ENCODE data around the gene CEP57L1.
A peak's percentile ranks its signal among the peaks of the same experiment; 100 is the strongest.

Gene CEP57L1

DNA sequence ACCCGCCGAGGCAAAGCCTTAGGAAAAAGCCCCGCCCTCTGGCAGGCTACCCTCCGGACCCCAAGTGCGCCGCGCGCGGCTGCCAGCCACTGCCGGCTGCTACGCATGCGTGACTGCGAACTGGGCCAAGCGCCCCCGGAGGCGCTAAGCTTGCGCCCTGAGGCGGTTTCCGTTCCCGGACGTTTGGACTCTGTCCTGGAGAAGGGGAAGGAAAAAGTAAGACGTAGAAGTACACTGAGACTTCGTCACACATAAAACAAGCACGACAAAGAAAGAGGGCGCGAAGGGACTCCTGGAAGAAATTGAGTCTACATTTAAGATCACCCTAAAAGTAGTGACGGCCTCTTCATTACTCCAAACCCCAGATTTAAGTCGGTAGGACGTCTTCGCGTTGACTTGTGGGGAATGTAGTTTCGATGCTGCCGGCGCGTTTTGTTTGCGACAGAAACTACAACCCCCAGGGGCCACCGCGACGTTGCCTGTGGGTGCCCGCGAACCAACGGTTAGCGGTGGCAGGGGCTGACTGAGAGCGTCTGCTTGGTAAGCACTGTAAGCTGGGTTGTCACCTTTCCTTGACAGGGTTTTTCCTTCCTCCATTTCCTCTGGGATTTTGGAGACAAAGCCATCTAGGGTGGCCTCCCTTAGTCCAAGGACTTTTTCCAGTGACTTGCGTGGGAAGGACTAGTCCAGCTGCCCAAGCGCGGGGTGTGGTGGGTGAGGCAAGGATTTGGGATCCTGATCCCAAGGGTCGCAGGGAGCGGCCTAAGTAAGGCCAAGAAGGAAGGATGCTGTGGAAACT is at the start of gene CEP57L1:
TSS of gene CEP57L1 (plus strand) at position 472 of the 799 bp plus-strand sequence. CDS start 49,715 bp downstream, outside the sequence.
- peak; percentile 95 for DNase-seq

DNA sequence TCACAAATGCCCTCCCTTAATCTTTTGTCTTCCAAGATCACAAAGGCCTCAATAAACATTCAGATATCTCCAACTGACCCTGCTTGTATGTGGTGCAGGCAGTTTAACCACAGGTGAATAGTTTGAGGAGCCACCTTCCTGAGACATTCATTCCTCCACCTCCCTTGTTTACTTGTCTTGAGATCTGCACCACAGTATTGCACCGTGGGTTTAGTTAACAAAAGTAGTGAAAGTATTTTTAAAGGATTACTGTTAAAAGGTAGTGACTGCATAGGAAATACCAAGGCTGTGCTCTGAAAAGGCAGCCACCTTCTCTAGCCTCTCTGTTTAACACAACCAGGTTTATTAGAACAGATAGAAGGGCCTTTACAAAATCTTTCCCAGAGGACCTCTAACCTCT is 47.1 kb upstream of the CEP57L1 start:
- no peak for DNase-seq

DNA sequence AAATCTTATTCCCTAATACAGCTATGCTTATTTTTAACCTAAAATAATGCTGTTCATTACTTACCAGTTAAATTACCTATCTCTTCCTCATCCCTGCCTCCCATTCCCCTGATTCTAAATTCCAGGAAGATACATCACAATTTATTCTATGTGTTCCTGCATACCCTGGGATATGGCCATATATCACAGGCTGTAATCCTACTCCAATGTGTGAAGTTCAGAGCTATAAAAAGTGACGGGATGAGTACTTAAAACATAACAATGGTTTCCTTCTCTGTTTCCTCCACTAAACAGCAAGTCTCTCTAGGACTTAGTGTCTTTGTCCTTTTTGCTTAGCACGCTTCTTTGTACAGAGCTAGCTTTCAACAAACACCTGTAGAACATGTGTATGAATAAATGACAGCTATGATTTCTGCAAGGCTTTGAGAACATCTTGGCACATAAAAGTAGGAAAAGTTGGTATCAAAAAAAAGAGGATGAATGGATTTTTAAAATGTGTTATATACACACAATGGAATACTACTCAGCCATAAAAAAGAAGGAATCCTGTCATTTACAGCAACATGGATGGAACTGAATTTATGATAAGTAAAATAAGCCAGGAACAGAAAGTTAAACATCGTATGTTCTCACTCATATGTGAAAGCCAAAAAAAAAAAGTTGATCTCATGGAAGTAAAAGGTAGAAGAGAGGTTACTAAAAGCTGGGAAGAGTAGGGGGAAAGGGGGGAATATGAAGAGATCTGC is 46.5 kb upstream of the CEP57L1 start:
- no peak for DNase-seq

DNA sequence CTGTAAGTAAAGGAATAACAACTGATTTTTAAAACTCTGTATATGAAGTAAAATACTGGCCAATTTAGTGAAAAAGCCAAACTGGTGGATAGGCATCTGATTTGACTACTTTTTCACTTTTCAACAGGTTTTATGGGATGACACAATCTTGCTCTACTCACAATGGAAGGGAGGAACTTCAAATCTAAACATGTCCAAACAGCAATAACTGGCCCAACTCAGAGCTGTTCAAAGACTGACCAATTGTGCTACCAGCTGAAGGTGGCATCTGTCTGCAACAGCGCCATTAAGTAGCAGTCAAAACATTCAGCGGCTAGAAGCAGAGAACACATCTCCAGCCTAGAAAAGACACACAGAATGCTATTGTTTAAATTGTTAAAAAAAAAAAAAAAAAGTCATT is 45.3 kb upstream of the CEP57L1 start:
- DNase-seq: no peak

DNA sequence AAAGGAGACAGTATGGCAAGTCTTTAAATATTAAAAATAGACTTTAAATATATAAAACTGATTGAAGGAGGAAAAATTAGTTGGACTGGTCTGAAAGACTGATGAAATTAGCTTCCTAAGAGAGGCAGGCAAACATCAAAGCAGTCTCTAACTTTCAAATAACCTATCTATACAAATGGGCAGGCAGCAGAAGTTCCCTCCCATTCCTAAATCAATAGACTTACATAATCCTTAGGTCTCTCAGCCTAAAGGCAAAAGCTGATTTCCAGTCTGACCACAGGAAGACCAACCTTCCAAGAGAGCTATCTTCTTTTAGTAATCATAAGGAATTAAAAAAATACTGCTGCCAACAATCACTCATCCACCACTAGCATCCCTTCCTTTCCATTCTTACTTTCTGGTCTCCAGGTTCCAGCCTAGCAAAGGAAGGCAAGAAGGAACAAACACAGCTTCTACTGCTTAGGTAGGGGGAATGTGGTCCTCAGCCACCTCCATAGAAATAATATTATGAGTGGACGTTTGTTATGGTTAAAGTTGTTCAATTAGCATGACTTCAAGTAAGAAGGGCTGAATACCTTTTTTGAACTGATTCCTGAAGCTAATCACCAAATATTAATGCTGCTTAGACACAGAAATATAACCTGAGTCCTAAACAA is 44.7 kb upstream of the CEP57L1 start:
- no peak for DNase-seq

DNA sequence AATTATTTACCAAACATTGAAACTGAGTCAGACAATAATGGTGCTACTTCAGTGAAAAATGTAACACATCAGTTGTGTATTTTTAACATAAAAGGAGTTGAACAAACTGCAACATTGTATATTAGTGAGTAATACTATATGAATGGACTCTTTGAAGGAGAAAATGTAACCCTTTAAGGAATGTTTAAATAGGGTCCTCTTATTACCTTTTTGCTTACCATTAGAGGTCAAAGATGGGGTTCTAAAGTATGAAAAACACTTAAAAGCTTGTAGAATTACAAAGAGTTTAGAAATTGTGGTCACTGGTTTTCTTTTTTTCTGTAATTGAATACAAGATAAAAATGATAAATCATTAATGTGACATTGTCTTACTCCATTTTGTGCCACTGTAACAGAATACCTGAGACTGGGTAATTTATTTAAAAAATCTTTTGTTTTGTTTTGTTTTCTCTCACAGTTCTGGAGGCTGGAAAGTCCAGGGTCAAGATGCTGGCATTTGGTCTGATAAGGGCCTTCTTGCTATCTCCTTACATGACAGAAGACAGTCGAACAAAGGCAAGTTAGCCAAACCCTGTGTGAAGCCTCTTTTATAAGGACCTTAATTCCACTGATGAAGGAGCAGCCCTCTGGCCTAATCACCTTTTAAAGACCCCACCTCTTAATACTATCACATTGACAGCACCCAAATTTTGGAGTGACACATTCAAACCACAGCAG is 43.8 kb upstream of the CEP57L1 start:
- no peak for DNase-seq

DNA sequence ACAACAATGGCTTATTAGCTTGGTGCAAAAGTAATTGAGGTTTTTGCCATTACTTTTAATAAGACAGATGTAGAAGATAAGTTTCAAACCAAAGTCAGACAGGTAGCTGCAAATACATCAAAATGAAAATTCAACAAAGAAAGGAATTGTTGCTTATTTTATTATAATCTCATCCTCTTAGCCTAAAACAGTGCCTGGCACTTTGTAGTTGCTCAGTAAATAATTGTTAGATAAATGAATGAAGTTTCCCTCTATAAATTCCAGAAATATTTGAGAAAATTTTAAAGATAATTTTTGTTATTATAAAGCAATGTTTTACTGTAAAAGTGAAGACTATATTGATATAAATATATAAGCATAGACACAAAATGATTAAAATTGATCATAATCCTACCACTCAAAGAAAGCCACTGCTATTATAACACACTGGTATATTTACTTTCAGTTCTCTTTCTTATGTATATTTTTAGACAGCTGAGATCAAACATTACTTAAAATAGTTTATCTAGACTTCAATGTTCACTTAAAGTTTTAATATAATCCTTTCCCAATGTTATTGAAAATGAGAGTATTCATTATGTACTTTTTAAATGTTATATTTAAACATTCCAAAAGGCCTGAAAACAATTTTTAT is 43.2 kb upstream of the CEP57L1 start:
- no peak for DNase-seq

DNA sequence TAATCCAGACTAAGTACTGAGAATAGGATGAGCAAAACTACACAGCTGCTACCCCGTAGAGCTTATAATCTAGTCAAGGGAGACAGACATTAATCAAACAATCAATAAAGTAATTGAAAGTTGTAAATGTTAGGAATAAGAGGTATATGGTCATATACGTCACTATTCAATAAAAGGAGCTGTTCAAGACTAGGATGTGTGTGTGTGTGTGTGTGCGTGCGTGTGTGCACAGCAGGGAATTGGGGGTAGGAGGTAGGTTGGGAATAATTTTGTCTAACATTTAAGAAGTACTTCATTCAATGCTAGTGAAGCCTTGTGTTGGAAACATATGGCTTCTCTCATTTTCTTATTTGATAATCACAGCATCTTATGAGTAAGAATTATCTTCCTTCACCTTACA is 42.5 kb upstream of the CEP57L1 start:
- no peak for DNase-seq

DNA sequence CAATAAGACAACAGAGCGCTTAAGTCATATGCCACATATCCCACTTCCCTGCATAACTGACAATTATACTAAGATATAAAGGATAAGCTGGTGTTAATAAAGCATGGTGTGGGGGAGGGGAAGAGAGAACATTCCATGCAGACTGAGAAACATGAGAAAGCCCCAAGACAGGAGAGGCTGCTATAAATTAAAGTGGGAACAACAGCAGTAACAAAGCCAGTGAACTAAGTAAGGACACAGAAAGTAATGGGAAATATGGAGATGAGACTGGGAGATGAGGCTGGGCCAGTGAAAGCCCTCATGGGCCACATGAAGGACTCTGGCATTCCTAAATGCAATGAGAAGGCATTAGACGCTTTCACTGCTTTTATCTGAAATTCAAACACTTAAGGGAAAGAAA is 42.0 kb upstream of the CEP57L1 start:
- no peak for DNase-seq

DNA sequence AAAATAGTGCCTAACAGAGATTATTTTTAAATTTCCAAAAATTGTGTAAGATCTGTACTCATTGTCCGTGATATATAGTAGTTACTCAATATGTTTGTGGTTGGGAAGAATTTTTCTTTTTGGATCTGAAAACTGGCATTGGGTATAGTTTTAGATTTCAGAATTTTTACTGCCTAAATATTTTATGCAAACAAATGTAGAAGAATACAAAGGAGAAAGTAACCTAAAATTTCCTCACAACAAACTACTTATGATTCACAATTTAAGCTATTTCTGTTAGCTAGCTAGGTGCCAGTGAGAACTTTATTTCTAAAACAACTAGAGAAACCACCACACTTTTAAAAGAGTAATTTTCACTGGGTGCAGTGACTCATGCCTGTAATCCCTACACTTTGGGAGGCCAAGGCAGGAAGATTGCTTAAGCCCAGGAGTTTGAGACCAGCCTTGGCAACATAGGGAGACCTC is 39.5 kb upstream of the CEP57L1 start:
- DNase-seq: no peak

DNA sequence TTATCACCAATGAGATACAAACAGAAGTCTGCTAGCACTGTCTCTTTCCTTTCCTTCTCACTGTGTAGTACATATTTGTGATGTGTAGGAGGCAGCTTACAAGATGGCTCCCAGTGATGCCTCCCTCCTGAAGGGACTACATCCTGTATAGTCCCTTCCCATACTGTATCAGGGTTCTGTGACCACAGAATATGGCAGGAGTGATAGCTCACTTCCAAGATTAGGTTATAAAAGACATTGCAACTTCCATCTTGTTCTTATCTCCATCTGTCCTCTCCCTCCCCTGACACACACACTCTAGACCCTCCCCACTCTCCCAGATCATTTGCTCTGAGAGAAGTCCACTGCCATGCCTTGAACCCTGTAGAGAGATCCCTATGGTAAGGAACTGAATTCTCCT is 38.6 kb upstream of the CEP57L1 start:
- DNase-seq: no peak

DNA sequence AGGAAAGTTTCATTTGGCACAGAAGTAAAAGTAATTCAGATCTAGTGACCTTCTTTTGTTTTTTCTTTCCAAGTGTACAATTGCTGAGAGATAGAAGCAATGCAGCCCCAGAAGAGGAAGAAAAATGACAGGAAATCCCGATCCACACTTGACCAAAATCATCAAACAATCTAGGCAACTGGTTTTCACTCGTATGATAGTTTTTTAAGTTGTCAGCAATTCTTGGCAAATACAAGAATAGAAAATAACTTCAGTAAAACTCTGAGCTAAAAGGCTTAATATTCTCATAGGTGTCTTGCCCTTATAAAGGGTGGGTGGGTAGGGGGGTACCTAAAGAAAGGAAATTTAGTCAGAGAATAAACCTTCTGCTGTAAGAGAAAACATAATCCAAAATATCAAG is 36.7 kb upstream of the CEP57L1 start:
- no peak for DNase-seq

DNA sequence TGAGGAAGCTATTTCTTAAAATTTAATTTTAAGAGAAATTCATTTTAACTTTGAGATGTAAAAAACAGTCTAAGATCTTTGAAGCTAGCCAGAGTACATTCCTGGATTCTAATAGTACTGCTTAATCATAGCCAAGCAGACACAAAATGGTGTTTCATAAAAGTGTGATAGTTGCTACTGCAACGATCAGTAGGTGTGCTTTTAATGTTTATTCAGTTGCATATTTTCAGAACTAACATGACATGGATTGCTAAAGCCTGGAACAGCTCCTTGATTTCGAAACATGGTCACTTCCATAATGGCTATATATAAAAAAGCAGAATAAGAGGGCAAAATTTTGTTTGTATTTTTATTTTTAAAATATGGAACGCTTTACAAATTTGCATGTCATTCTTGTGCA is 36.2 kb upstream of the CEP57L1 start:
- DNase-seq: no peak

DNA sequence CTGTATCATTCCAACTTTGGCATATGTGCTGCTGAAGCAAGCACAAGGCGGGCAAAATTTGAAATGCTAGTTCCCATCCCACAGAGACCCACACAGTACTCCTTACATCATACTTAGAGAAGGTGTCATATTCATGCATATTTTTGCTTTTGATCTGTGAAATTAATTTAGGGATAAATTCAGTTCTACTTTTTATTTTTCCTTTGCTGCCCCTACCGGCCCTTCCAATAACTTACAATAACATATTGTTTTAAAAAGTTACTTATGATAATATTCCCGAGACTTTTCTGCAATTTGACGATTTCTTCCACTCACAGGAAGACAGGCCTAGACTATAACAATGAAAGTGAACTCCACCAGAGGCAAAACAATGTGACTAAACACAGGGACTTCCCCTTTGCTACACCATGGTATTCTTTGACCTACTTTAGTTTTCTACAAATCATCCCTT is 35.7 kb upstream of the CEP57L1 start:
- DNase-seq: peak; percentile 22

DNA sequence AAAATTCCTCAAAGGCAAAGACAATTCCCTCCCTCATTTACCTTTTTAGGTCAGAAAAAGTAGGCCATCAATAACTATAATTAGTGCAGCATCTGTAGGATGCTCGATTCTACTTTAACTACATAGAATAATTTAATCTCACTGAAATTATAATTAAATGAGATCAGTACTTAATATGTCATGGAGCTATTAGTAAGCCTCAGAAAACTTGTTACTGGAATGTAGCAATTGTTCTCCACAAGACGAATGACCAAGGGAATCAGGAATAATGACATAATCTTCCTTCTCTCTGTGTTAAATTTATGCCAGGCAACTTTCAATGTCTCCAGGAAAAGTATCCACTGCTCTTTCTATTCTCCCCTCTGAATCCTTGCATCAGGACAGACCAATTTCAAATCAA is 34.7 kb upstream of the CEP57L1 start:
- no peak for DNase-seq

DNA sequence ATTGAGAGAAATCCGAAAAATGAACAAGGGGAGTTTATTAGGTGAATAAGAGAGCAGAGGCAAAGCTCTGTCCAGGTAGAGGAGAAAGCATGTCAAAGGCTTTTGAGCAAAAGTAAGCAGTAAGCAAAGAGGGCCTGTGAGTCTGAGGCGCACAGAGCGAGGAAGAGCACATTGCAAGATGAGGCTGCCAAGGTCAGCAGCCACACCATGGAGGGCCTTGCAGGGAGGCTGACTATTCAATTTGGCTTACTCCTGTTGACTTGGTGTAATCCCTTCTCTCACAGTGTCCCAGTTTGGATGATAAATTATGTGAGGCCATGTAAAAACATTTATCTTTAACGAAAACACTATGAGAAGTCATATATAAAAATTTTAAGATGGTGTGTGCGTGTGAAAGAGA is 33.1 kb upstream of the CEP57L1 start:
- DNase-seq: no peak

DNA sequence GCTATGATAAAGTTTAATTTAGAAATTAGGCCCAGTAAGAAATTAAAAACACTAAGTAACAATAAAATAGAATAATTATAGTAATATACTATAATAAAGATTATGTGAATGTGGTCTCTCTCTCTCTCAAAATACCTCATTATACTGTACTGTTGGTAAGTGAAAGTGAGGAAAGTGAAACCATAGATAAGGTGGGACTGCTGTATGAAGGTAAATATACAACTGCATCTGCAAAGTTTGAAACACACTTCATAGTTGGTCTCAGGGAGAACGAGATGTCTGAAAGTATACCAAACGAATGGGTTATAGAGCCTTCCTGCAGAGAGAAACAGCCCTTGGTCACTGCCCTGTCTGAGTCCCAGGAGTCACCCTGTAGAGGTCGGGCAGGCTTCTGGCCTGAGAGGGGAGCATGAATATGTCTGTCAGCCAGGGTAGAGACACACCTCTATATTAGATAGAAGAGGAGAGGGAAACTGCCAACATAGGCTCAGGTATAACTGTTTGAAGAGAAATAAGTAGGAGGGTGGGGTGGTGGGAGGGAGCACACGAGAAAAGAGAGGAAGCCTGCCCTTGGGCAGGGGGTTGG is 32.4 kb upstream of the CEP57L1 start:
- DNase-seq: no peak

DNA sequence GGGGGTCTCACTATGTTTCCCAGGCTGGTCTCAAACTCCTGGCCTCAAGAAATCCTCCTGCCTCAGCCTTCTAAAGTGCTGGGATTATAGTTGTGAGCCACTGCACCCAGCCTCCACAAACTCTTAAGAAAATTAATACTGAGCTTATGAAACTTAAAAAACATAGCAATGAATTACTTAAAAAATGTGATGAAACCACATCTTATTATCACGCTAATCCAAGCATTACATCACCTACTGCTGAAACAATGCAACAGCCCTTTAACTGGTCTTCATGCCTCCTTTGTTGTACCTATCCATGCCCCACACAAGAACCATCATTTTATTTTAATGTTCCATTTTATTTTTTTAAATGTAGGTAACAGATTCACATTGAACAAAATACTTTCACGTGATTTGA is 25.6 kb upstream of the CEP57L1 start:
- DNase-seq: no peak

DNA sequence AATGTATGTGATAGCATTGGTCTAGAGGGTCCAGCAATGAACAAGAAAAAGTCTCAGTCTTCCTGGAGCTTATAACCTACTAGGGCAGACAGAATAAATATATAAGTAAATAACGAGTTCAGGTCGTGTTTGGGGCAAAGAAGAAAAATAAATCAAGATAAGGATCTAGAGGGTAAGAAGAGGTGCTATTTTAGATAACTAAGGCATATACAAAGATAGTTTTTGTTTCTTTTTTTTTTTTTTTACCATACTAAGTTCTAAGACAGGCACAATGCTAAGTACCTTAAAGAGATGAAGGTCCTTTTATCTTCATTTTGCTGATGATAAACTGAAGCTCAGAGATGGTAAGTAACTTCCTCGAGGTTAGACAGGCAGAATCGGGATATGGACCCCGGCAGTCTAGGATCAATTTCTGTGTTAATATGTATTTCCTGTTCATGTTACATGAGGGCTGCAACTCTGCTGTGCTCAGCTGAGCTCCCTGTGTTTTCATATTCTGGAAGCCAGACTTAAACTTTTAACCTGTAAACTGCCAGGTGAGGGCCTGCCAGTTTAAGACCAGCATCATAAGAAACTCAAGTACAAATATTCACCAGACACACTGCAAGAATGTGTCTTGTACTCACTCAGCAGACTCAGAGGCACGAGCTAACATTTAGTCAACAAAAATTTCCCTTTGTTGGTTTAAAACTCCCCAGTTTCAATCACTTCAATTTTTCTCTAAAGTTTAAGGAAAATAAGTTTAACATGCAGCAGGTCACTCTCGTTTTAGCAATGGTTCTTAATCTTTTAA is 24.0 kb upstream of the CEP57L1 start:
- no peak for DNase-seq

DNA sequence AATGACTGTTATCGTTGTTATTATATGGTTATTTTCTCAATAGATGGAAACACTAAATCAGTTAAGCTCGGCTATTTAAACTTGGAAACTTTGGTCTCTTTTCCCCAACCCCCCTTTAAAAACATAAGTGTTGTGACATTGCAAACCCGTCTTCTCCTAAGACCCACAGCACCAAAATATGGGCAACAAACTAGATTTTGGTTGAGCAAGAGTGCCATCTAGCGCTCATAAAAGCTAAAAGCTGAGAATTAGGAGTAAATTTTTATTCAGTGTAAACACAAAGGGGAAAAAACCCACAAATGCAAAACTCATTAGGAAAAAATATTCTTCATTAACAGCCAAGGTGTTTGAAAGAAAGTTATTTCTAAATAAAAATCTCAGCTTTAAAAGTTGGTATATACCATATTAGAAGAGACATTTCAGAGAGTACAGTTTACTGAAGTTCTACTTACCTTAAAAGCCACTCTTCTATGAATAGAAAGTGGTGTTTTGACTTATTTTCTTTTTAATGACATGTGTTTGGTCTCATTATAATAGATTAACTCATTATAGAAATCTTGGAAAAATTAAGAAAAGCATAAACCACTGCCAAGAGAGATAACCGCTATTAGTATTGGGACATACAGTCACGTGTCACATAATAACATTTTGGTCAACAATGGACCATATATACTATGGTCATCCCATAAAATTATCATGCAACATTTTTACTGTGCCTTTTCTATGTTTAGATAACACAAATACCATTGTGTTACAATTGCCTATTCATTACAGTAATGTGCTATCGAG is 21.8 kb upstream of the CEP57L1 start:
- peak; percentile 66 for DNase-seq

DNA sequence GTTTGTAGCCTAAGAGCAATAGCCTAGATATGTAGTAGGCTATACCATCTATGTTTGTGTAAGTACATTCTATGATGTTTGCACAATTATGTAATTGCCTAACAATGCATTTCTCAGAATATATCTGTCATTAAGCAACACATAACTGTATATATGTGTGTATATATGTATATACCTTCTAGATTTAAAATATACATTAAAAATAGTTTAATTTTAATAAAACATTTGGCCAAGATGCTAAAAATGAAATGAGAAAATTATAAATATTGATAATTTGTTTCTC is 21.2 kb upstream of the CEP57L1 start:
- DNase-seq: no peak
